ENCODE data around the gene GLRB.

GLRB gene

DNA sequence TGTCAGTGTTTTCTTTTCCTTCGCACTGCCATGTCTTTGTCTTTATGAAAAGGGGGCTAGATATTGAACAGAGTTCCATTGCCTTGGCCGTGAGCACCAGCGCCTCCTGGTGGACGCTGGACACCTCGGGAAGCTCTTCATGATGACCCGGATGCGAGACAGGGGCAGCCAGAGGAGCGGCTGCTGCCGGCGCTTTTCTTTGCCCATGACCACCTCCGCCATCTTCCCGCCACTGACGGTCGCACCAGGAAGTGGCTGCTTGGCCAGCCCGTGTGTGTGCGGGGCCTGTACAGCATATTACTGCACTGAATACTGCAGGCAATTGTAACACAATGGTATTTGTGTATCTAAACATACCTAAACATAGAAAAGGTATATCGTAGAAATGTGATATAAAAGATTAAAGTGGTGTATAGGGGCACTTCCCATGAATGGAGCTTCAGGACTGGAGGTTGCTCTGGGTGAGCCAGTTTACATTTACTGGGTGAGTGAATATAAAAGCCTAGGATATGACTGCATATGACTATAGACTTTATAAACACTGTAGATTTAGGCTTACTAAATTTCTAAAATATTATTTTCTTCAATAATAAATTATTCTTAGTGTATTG, 128.8 kb downstream of the GLRB start:
- no peaks in the 10 kb centered on the region for H3K4me1 ChIP-seq (ENCODE audit: control insufficient read depth, insufficient read depth, low read length)
- POLR2A ChIA-PET, result no interaction called here
- H3K9me3 ChIP-seq (ENCODE audit: control insufficient read depth, insufficient read depth, low read depth, low read length), result no peaks in the 10 kb centered on the region
- CTCF ChIA-PET, result interaction anchor here (0.6 to 1.4 kb wide), 6 partner anchors 10 to 778 kb away, joined by 3 to 5 read pairs (median 4); no protein-coding TSS in a partner anchor
- TF ChIP-seq ZNF48 (tag by site-specific recombination; IDR thresholded peaks at IDR 0.05) (no peak), ZNF654 (tag by site-specific recombination; IDR thresholded peaks at IDR 0.05; ENCODE audit: low read depth) (peak; percentile 32), ZNF335 (tag by site-specific recombination; conservative IDR thresholded peaks at IDR 0.05) (0 out of 2 replicates have a peak, but pooled peaks have one; percentile 19), ZNF660 (tag by site-specific recombination; IDR thresholded peaks at IDR 0.05) (0 out of 2 replicates have a peak, but pooled peaks have one; percentile 17), ZNF785 (tag by site-specific recombination; IDR thresholded peaks at IDR 0.05) (peak; percentile 95), ZNF776 (tag by site-specific recombination; IDR thresholded peaks at IDR 0.05; ENCODE audit: borderline replicate concordance) (peak; percentile 65; the same call in 1 of the 2 replicates), ZNF610 (tag by site-specific recombination; IDR thresholded peaks at IDR 0.05; ENCODE audit: borderline replicate concordance) (peak; percentile 93), SETDB1 (IDR thresholded peaks at IDR 0.05; ENCODE audit: insufficient read length, low read length) (peak; percentile 60)
- TF ChIP-seq, protein P1, sequence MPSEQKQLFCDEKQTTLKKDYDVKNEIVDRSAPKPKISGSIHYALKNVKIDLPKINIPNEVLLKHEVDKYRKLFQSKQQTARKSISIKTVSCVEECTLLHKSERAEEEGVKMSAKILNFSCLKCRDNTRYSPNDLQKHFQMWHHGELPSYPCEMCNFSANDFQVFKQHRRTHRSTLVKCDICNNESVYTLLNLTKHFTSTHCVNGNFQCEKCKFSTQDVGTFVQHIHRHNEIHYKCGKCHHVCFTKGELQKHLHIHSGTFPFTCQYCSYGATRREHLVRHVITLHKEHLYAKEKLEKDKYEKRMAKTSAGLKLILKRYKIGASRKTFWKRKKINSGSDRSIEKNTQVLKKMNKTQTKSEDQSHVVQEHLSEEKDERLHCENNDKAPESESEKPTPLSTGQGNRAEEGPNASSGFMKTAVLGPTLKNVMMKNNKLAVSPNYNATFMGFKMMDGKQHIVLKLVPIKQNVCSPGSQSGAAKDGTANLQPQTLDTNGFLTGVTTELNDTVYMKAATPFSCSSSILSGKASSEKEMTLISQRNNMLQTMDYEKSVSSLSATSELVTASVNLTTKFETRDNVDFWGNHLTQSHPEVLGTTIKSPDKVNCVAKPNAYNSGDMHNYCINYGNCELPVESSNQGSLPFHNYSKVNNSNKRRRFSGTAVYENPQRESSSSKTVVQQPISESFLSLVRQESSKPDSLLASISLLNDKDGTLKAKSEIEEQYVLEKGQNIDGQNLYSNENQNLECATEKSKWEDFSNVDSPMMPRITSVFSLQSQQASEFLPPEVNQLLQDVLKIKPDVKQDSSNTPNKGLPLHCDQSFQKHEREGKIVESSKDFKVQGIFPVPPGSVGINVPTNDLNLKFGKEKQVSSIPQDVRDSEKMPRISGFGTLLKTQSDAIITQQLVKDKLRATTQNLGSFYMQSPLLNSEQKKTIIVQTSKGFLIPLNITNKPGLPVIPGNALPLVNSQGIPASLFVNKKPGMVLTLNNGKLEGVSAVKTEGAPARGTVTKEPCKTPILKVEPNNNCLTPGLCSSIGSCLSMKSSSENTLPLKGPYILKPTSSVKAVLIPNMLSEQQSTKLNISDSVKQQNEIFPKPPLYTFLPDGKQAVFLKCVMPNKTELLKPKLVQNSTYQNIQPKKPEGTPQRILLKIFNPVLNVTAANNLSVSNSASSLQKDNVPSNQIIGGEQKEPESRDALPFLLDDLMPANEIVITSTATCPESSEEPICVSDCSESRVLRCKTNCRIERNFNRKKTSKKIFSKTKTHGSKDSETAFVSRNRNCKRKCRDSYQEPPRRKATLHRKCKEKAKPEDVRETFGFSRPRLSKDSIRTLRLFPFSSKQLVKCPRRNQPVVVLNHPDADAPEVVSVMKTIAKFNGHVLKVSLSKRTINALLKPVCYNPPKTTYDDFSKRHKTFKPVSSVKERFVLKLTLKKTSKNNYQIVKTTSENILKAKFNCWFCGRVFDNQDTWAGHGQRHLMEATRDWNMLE (tag by site-specific recombination; conservative IDR thresholded peaks at IDR 0.05; ENCODE audit: low read depth), result peak; percentile 68
- TF ChIP-seq, protein P2, sequence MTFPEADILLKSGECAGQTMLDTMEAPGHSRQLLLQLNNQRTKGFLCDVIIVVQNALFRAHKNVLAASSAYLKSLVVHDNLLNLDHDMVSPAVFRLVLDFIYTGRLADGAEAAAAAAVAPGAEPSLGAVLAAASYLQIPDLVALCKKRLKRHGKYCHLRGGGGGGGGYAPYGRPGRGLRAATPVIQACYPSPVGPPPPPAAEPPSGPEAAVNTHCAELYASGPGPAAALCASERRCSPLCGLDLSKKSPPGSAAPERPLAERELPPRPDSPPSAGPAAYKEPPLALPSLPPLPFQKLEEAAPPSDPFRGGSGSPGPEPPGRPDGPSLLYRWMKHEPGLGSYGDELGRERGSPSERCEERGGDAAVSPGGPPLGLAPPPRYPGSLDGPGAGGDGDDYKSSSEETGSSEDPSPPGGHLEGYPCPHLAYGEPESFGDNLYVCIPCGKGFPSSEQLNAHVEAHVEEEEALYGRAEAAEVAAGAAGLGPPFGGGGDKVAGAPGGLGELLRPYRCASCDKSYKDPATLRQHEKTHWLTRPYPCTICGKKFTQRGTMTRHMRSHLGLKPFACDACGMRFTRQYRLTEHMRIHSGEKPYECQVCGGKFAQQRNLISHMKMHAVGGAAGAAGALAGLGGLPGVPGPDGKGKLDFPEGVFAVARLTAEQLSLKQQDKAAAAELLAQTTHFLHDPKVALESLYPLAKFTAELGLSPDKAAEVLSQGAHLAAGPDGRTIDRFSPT (tag by site-specific recombination; IDR thresholded peaks at IDR 0.05), result no peak
- no peak overlapping the region for H3K27ac ChIP-seq (ENCODE audit: extremely low read depth, low read depth, low read length)
- no peak overlapping the region for H3K4me3 ChIP-seq (ENCODE audit: low read depth, low read length)
- no peaks in the 10 kb centered on the region for H3K36me3 ChIP-seq (ENCODE audit: control insufficient read depth in 2 of 2, insufficient read depth in 1 of 2, low read length in 2 of 2)

DNA sequence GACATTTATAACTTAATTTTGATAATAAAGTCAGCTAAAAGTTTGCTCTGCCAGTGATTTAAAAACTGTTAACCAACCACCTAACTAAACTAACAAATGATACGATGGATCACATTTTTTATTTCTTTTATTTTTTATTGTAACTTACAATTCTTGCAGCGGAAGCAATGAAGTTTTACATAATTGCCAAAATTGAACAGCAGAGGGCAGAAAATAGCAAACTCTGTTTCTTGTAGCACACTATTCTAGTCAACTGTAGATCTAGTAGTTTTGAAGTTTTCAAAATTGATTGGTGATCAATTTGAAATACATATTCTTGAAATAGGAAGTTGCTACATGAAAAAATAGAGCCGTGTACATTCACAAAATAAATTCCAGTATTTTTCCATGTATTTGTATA, 141.8 kb downstream of the GLRB start:
- TF ChIP-seq ZNF776 (tag by site-specific recombination; IDR thresholded peaks at IDR 0.05; ENCODE audit: borderline replicate concordance) (no peak), ZNF654 (tag by site-specific recombination; IDR thresholded peaks at IDR 0.05; ENCODE audit: low read depth) (peak; percentile 26; the same call in 1 of the 2 replicates)
- Histone ChIP-seq H3K4me1 (ENCODE audit: control insufficient read depth, insufficient read depth, low read length) (no peaks in the 10 kb centered on the region; the same call in 1 of the 2 replicates), H3K27ac (ENCODE audit: extremely low read depth, low read depth, low read length) (no peak overlapping the region), H3K9me3 (ENCODE audit: control insufficient read depth, insufficient read depth, low read depth, low read length) (no peaks in the 10 kb centered on the region), H3K4me3 (ENCODE audit: low read depth, low read length) (no peak overlapping the region), H3K36me3 (ENCODE audit: control insufficient read depth in 2 of 2, insufficient read depth in 1 of 2, low read length in 2 of 2) (no peaks in the 10 kb centered on the region)
- POLR2A ChIA-PET, result no interaction called here
- CTCF ChIA-PET, result interaction anchor here (0.8 kb wide), 1 partner anchor 18 kb away, joined by 3 read pairs; no protein-coding TSS in a partner anchor

DNA sequence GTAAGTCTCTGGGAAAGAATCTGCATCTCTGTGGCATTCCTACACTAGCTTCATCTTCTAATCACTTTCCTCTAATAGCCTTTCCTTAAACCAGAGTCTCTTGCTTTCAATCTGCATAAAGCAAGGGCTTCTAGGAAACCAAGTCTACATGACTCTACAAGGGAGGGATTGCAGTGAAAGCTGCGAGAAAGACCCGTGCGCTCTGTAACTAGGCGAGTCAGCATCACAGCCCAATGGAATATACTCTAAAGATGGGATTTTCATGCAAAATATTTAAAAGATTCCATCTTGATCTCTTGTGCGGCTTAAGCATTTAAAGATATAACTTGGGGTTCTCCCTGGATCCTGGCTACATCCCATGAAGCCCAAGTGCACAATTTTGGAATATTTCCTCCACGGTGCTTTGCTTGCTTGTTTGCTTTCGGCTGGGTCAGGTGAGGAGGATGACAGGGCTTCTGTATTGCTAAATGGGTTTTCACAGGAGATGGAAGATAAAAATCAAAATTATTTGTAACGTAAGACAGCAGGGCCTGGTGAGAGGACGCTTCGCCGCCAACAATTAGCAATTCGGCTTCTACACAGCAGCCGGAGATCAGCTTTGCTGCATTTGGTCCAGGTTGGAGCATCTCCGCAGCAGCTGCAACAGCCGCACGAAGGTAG, 143.9 kb downstream of the GLRB start:
- POLR2A ChIA-PET, result no interaction called here
- Histone ChIP-seq H3K4me3 (ENCODE audit: low read depth, low read length) (no peak overlapping the region), H3K9me3 (ENCODE audit: control insufficient read depth, insufficient read depth, low read depth, low read length) (no peaks in the 10 kb centered on the region), H3K27ac (ENCODE audit: extremely low read depth, low read depth, low read length) (no peak overlapping the region), H3K36me3 (ENCODE audit: control insufficient read depth in 2 of 2, insufficient read depth in 1 of 2, low read length in 2 of 2) (no peaks in the 10 kb centered on the region), H3K4me1 (ENCODE audit: control insufficient read depth, insufficient read depth, low read length) (no peaks in the 10 kb centered on the region; the same call in 1 of the 2 replicates)
- CTCF ChIA-PET, result interaction anchor here (0.5 to 2.4 kb wide), 5 partner anchors 758 to 975 kb away, joined by 3 to 7 read pairs (median 3); no protein-coding TSS in a partner anchor
- TF ChIP-seq ZBTB17 (tag by site-specific recombination; IDR thresholded peaks at IDR 0.05), result no peak
- TF ChIP-seq ZNF792 (tag by site-specific recombination; IDR thresholded peaks at IDR 0.05), result no peak
- TF ChIP-seq ZNF623 (tag by site-specific recombination; IDR thresholded peaks at IDR 0.05), result no peak
- TF ChIP-seq ZNF585B (tag by site-specific recombination; IDR thresholded peaks at IDR 0.05), result no peak
- TF ChIP-seq ZNF341 (tag by site-specific recombination; IDR thresholded peaks at IDR 0.05; ENCODE audit: low read depth), result no peak
- no peak for TF ChIP-seq SETDB1 (IDR thresholded peaks at IDR 0.05; ENCODE audit: insufficient read length, low read length)
- TF ChIP-seq ZNF510 (tag by site-specific recombination; IDR thresholded peaks at IDR 0.05; ENCODE audit: insufficient replicate concordance), result no peak
- no peak for TF ChIP-seq ZNF560 (tag by site-specific recombination; IDR thresholded peaks at IDR 0.05; ENCODE audit: borderline replicate concordance)
- TF ChIP-seq OVOL3 (tag by site-specific recombination; IDR thresholded peaks at IDR 0.05), result no peak
- TF ChIP-seq ZNF184 (tag by site-specific recombination; IDR thresholded peaks at IDR 0.05), result no peak
- no peak for TF ChIP-seq ZNF10 (tag by site-specific recombination; IDR thresholded peaks at IDR 0.05)
- TF ChIP-seq ZSCAN16 (tag by site-specific recombination; IDR thresholded peaks at IDR 0.05), result no peak

All from HEK293 (cell line).